ENCODE measurements around the gene METTL22. TPM values are rescaled to one million over a fixed set of nuclear protein-coding genes. Genes with fewer than 3 reads are reported as not detected.

METTL22 gene
- total and polyA plus RNA-seq, 4 donors, result 6.5 to 17.9 (median 14.4) TPM

- 92% methylated on average over 6 of the region's 6 CpGs for WGBS
- no peak for DNase-seq (ENCODE audit: low spot score)
- Histone ChIP-seq H3K9ac (ENCODE audit: low read depth in 1 of 2, low read length in 2 of 2) (no peak overlapping the region), H3K36me3 (ENCODE audit: control insufficient read depth in 4 of 4, insufficient read depth in 3 of 4, low read depth in 1 of 4, low read length in 3 of 4) (peaks cover 0 to 9% (median 2%) of the 10 kb centered on the region in 4 donors), H3K9me3 (ENCODE audit: control insufficient read depth in 4 of 4, low read length in 3 of 4) (no peaks in the 10 kb centered on the region), H3K4me1 (ENCODE audit: control insufficient read depth in 4 of 4, insufficient read depth in 4 of 4, low read length in 3 of 4) (no peaks in the 10 kb centered on the region), H3K27ac (ENCODE audit: low read depth in 1 of 2, low read length in 2 of 2) (no peak overlapping the region), H3K27me3 (ENCODE audit: control insufficient read depth in 4 of 4, insufficient read depth in 4 of 4, low read length in 3 of 4) (no peaks in the 10 kb centered on the region), H3K4me3 (ENCODE audit: low read depth in 1 of 3, low read length in 3 of 3) (no peak overlapping the region)
- no peak for TF ChIP-seq TAF1 (conservative IDR thresholded peaks at IDR 0.05)
- no peak for TF ChIP-seq SP1 (IDR thresholded peaks at IDR 0.05)
- TF ChIP-seq FOXA2 (IDR thresholded peaks at IDR 0.05), result no peak
- TF ChIP-seq EGR1 (IDR thresholded peaks at IDR 0.05; ENCODE audit: low read depth in 2 of 2), result no peak
- TF ChIP-seq REST (IDR thresholded peaks at IDR 0.05), result no peak
- TF ChIP-seq FOXA1 (IDR thresholded peaks at IDR 0.05), result no peak
- TF ChIP-seq ATF3 (IDR thresholded peaks at IDR 0.05), result no peak
- TF ChIP-seq ZBTB33 (IDR thresholded peaks at IDR 0.05), result no peak
- TF ChIP-seq RAD21 (IDR thresholded peaks at IDR 0.05), result no peak
- TF ChIP-seq JUND (IDR thresholded peaks at IDR 0.05), result no peak
Measured at GRCh38 chr16:8665529-8665928, 44.0 kb downstream of the METTL22 start.

- TF ChIP-seq GABPA (IDR thresholded peaks at IDR 0.05 in 1 of 2, conservative IDR thresholded peaks at IDR 0.05 in 1 of 2) (no peak), YY1 (IDR thresholded peaks at IDR 0.05) (no peak), REST (IDR thresholded peaks at IDR 0.05) (peak; percentile 60)
- H3K36me3 ChIP-seq (ENCODE audit: control insufficient read depth in 4 of 4, insufficient read depth in 3 of 4, low read depth in 1 of 4, low read length in 3 of 4), result peaks cover 0 to 9% (median 2%) of the 10 kb centered on the region in 4 donors
Measured at GRCh38 chr16:8667492-8667891, 46.0 kb downstream of the METTL22 start.

More at GRCh38 chr16:8667492-8667891, 46.0 kb downstream of the METTL22 start:
- H3K4me1 ChIP-seq (ENCODE audit: control insufficient read depth in 4 of 4, insufficient read depth in 4 of 4, low read length in 3 of 4), result no peaks in the 10 kb centered on the region
- H3K9ac ChIP-seq (ENCODE audit: low read depth in 1 of 2, low read length in 2 of 2), result no peak overlapping the region
- no peaks in the 10 kb centered on the region for H3K9me3 ChIP-seq (ENCODE audit: control insufficient read depth in 4 of 4, low read length in 3 of 4)
- no peaks in the 10 kb centered on the region for H3K27me3 ChIP-seq (ENCODE audit: control insufficient read depth in 4 of 4, insufficient read depth in 4 of 4, low read length in 3 of 4)
- no peak overlapping the region for H3K27ac ChIP-seq (ENCODE audit: low read depth in 1 of 2, low read length in 2 of 2)
- DNase-seq (ENCODE audit: low spot score), result no peak
- WGBS, result 96% methylated on average over 3 of the region's 3 CpGs
- no peak overlapping the region for H3K4me3 ChIP-seq (ENCODE audit: low read depth in 1 of 3, low read length in 3 of 3)

All from liver (tissue), 9 donors.